SK-N-SH (cell line): ENCODE measurements around the gene TASP1. TPM values are rescaled to one million over a fixed set of nuclear protein-coding genes. Genes with fewer than 3 reads are reported as not detected.

Experiments
- CTCF ChIA-PET: fragments of 300-600, 350-600 bp; formaldehyde crosslinking; extraction: SDS; loops from one replicate; lab custom pipeline; 2021; lab: Yijun Ruan, JAX
- POLR2A ChIA-PET: fragments of 350-600 bp; sonication (Branson Sonifier 250); formaldehyde crosslinking; extraction: SDS; loops from one replicate; lab custom pipeline; 2020; ENCODE audit warnings: antibody characterized with exemption, inconsistent platforms; lab: Yijun Ruan, JAX
- DNase-seq: peaks from one replicate; pipeline ENCODE4 v3.0.0; 2012
- H2AFZ ChIP-seq: fragments of 200-600 bp; sonication (generic); 2 replicates; pipeline ENCODE4 v1.8.1; 2016; ENCODE audit warnings: antibody characterized with exemption, mild to moderate bottlenecking, low read depth
- H3F3A ChIP-seq: fragments of 200-600 bp; sonication (generic); replicated peaks from 2 replicates; pipeline ENCODE3; 2016; ENCODE audit warnings: antibody characterized with exemption, mild to moderate bottlenecking; ENCODE audit not compliant: insufficient read depth
- H3K27ac ChIP-seq, 2 experiments: fragments of 200-500 bp in 1 of 2; fragments of 200-600 bp in 1 of 2; sonication (Bioruptor generic) in 1 of 2; sonication (generic), shearing (Covaris generic) in 1 of 2; 2 replicates each; pipeline versions ENCODE4 v1.5.1 to v1.6.1; 2014 to 2016; ENCODE audit warnings: low read depth in 2 of 2, inconsistent platforms in 1 of 2, low read length in 1 of 2, mild to moderate bottlenecking in 1 of 2, mixed read lengths in 1 of 2
- H3K27me3 ChIP-seq: fragments of 200-600 bp; sonication (generic), shearing (Covaris generic); 2 replicates; pipeline ENCODE4 v1.6.1; 2016; ENCODE audit warnings: mixed run types; ENCODE audit not compliant: insufficient read depth
- H3K36me3 ChIP-seq, 2 experiments: fragments of 200-500 bp in 1 of 2; fragments of 200-600 bp in 1 of 2; sonication (Bioruptor generic) in 1 of 2; sonication (generic) in 1 of 2; replicated peaks in 1 of 2; 2 replicates each; pipeline versions ENCODE3 to v1.5.1; 2014 to 2016; ENCODE audit warnings: low read length in 1 of 2, mild to moderate bottlenecking in 1 of 2; ENCODE audit not compliant: insufficient read depth in 2 of 2, control insufficient read depth in 1 of 2
- H3K4me1 ChIP-seq, 2 experiments: fragments of 200-500 bp in 1 of 2; fragments of 200-600 bp in 1 of 2; sonication (Bioruptor generic) in 1 of 2; sonication (generic), shearing (Covaris generic) in 1 of 2; 2 replicates each; pipeline versions ENCODE4 v1.5.1 to v1.6.1; 2014 to 2016; ENCODE audit warnings: low read depth in 1 of 2, low read length in 1 of 2, mixed run types in 1 of 2; ENCODE audit not compliant: insufficient read depth in 2 of 2, control insufficient read depth in 1 of 2
- H3K4me2 ChIP-seq: fragments of 200-600 bp; sonication (generic), shearing (Covaris generic); 2 replicates; pipeline ENCODE4 v1.6.1; 2017; ENCODE audit warnings: mixed run types
- H3K4me3 ChIP-seq, 2 experiments: fragments of 200-500 bp in 1 of 2; fragments of 200-600 bp in 1 of 2; sonication (Bioruptor generic) in 1 of 2; sonication (generic), shearing (Covaris generic) in 1 of 2; 2 replicates each; pipeline versions ENCODE4 v1.5.1 to v1.8.1; 2014 to 2016; ENCODE audit warnings: low read depth in 2 of 2, inconsistent platforms in 1 of 2, low read length in 1 of 2, mild to moderate bottlenecking in 1 of 2, mixed read lengths in 1 of 2, moderate library complexity in 1 of 2
- H3K79me2 ChIP-seq: fragments of 200-600 bp; sonication (generic); 2 replicates; pipeline ENCODE4 v1.8.1; 2017; ENCODE audit warnings: mild to moderate bottlenecking; ENCODE audit not compliant: insufficient read depth
- H3K9ac ChIP-seq: fragments of 200-600 bp; sonication (generic); 2 replicates; pipeline ENCODE4 v1.6.1; 2017; ENCODE audit warnings: mixed run types
- H3K9me2 ChIP-seq: fragments of 200-600 bp; sonication (generic); 2 replicates; pipeline ENCODE4 v1.6.1; 2017; ENCODE audit warnings: mixed run types
- H3K9me3 ChIP-seq: fragments of 200-600 bp; sonication (generic); 2 replicates; pipeline ENCODE4 v1.6.1; 2017; ENCODE audit warnings: mixed run types, mild to moderate bottlenecking, moderate library complexity
- H4K20me1 ChIP-seq: fragments of 200-600 bp; sonication (generic); 2 replicates; pipeline ENCODE4 v1.6.1; 2017; ENCODE audit warnings: mild to moderate bottlenecking, mixed run types; ENCODE audit not compliant: insufficient read depth
- CHD2 ChIP-seq: fragments of 150-350 bp; IDR thresholded peaks from 2 replicates; pipeline ENCODE4 v1.6.1; 2018; ENCODE audit warnings: low read length; ENCODE audit not compliant: partially characterized antibody
- CTCF ChIP-seq: fragments of 200-600 bp; sonication (generic); IDR thresholded peaks from 2 replicates; pipeline ENCODE4 v1.6.1; 2017; ENCODE audit warnings: antibody characterized with exemption, mild to moderate bottlenecking, moderate library complexity
- ELF1 ChIP-seq: IDR thresholded peaks from 2 replicates; pipeline ENCODE4 v1.4.0; 2012
- FOSL2 ChIP-seq: IDR thresholded peaks from 2 replicates; pipeline ENCODE4 v1.4.0; 2012; ENCODE audit warnings: low read depth, mild to moderate bottlenecking, moderate library complexity, borderline replicate concordance
- FOXM1 ChIP-seq: IDR thresholded peaks from 2 replicates; pipeline ENCODE4 v1.4.0; 2012; ENCODE audit warnings: low read depth, mild to moderate bottlenecking
- GABPA ChIP-seq: IDR thresholded peaks from 2 replicates; pipeline ENCODE4 v1.4.0; 2012; ENCODE audit warnings: low read depth, mild to moderate bottlenecking
- GATA2 ChIP-seq: sonication (generic); formaldehyde crosslinking; IDR thresholded peaks from 2 replicates; pipeline ENCODE4 v1.5.0; 2020; ENCODE audit warnings: mild to moderate bottlenecking, missing genetic modification reagents
- JUND ChIP-seq: IDR thresholded peaks from 2 replicates; pipeline ENCODE4 v1.4.0; 2012
- NFIC ChIP-seq: IDR thresholded peaks from 2 replicates; pipeline ENCODE4 v1.4.0; 2012; ENCODE audit warnings: borderline replicate concordance
- PBX3 ChIP-seq: IDR thresholded peaks from 2 replicates; pipeline ENCODE4; 2012
- RXRA ChIP-seq: IDR thresholded peaks from 2 replicates; pipeline ENCODE4 v1.4.0; 2012; ENCODE audit warnings: low read depth, mild to moderate bottlenecking, borderline replicate concordance
- SIN3A ChIP-seq: IDR thresholded peaks from 2 replicates; pipeline ENCODE4 v1.6.1; 2012; ENCODE audit warnings: low read depth, mild to moderate bottlenecking, low read length, moderate library complexity, borderline replicate concordance
- SMC3 ChIP-seq: IDR thresholded peaks from 2 replicates; pipeline ENCODE4 v1.6.1; 2012; ENCODE audit warnings: low read depth, low read length, improper control_type of control experiment
- TCF12 ChIP-seq: IDR thresholded peaks from 2 replicates; pipeline ENCODE4 v1.4.0; 2012
- USF1 ChIP-seq: IDR thresholded peaks from 2 replicates; pipeline ENCODE4 v1.4.0; 2012; ENCODE audit warnings: low read depth, borderline replicate concordance
- WGBS: methylation state at CpG from one replicate; pipeline ENCODE4 v1.1.6; 2017; ENCODE audit warnings: low lambda C conversion rate; 5-methylcytosine and 5-hydroxymethylcytosine counted together
- polyA plus RNA-seq, 3 experiments: library from polyadenylated mRNA; depleted of rRNA; stranded (reverse); fragments of >200 nt; gene quantifications; 2 replicates each; pipeline ENCODE4 v1.2.3, GENCODE V29; 2012
- TF ChIP-seq, protein P1 (sequence below): IDR thresholded peaks from 2 replicates; pipeline ENCODE4 v1.6.1; 2012; ENCODE audit warnings: mild to moderate bottlenecking, low read depth, low read length, moderate library complexity

Gene TASP1
- polyA plus RNA-seq, 1 of the 3 experiments (the other 2 are of a cell fraction), result 5.9 TPM

GRCh38 chr20:13526551-13526950 lies 112.2 kb downstream of the TASP1 start:
- Histone ChIP-seq H3K4me3 (no peak overlapping the region), H3K27ac (no peak overlapping the region), H3K36me3 (peaks cover 9 to 10% of the 10 kb centered on the region in 2 experiments), H3K9me2 (no peaks in the 10 kb centered on the region), H3F3A (peaks cover 15% of the 10 kb centered on the region), H4K20me1 (no peaks in the 10 kb centered on the region), H3K27me3 (no peaks in the 10 kb centered on the region), H3K79me2 (no peaks in the 10 kb centered on the region), H3K4me1 (peaks cover 0 to 5% of the 10 kb centered on the region in 2 experiments; a peak in 2 of 4 replicates), H3K9ac (no peak overlapping the region), H3K9me3 (no peaks in the 10 kb centered on the region), H2AFZ (no peak overlapping the region)
- ChIA-PET CTCF (no interaction called here), POLR2A (no interaction called here)
- WGBS, result 98% methylated on average over 1 of the region's 1 CpG
- DNase-seq, result no peak
- no peak for TF ChIP-seq USF1
- TF ChIP-seq, protein P1, sequence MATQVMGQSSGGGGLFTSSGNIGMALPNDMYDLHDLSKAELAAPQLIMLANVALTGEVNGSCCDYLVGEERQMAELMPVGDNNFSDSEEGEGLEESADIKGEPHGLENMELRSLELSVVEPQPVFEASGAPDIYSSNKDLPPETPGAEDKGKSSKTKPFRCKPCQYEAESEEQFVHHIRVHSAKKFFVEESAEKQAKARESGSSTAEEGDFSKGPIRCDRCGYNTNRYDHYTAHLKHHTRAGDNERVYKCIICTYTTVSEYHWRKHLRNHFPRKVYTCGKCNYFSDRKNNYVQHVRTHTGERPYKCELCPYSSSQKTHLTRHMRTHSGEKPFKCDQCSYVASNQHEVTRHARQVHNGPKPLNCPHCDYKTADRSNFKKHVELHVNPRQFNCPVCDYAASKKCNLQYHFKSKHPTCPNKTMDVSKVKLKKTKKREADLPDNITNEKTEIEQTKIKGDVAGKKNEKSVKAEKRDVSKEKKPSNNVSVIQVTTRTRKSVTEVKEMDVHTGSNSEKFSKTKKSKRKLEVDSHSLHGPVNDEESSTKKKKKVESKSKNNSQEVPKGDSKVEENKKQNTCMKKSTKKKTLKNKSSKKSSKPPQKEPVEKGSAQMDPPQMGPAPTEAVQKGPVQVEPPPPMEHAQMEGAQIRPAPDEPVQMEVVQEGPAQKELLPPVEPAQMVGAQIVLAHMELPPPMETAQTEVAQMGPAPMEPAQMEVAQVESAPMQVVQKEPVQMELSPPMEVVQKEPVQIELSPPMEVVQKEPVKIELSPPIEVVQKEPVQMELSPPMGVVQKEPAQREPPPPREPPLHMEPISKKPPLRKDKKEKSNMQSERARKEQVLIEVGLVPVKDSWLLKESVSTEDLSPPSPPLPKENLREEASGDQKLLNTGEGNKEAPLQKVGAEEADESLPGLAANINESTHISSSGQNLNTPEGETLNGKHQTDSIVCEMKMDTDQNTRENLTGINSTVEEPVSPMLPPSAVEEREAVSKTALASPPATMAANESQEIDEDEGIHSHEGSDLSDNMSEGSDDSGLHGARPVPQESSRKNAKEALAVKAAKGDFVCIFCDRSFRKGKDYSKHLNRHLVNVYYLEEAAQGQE, result no peak
- TF ChIP-seq CTCF, result no peak
- no peak for TF ChIP-seq NFIC
- no peak for TF ChIP-seq GABPA
- TF ChIP-seq FOSL2, result no peak
- TF ChIP-seq, all 33 proteins: peak for 0
- no peak overlapping the region for H3K4me2 ChIP-seq

DNA sequence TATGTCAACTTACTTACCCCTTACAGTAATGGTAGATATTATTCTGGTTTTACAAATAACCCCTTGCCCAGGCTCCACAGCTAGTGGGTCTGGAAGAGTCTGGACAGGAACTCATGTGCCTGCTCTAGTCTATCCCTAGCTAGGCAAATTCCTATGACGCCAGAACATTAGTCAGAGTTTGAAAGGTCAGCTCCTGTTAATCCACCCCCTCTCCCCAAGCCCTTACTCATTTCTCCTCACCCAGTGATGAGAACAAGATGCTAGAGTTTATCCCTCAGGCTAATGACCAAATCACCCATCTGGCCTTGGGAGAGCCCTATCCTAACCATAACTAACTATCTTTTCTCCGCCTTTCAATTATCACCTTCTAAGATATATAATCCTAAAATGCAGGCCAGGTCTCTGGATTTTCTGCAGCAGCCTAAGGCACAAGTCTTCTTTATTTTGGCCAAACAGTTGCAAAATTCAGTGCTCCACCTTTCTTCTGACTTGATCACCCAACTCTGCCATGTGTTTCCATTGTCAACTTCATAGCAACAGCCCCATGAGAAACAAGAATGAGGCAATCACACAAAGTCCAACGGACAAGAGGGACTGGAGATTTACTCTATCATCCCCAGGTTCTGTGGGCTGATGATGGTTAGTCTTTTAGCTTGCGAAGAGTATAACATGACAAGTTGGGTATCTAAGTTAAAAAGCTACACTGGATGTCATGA lies 113.3 kb downstream of the TASP1 start:
- H3K4me3 ChIP-seq, result no peak overlapping the region
- H3K36me3 ChIP-seq, result peaks cover 9 to 10% of the 10 kb centered on the region in 2 experiments
- peaks cover 0 to 5% of the 10 kb centered on the region in 2 experiments; a peak in 2 of 4 replicates for H3K4me1 ChIP-seq
- H3K9ac ChIP-seq, result no peak overlapping the region
- no peaks in the 10 kb centered on the region for H3K9me2 ChIP-seq
- peak overlapping the region in 1 of 2 experiments; percentile 63; a peak in 2 of 4 replicates for H3K27ac ChIP-seq
- H3K79me2 ChIP-seq, result no peaks in the 10 kb centered on the region
- H2AFZ ChIP-seq, result no peak overlapping the region
- CTCF ChIA-PET, result interaction anchor here (1.6 kb wide), 1 partner anchor 21 kb away, joined by 7 read pairs; no protein-coding TSS in a partner anchor
- H3F3A ChIP-seq, result peaks cover 15% of the 10 kb centered on the region
- H4K20me1 ChIP-seq, result no peaks in the 10 kb centered on the region
- peak overlapping the region; percentile 43; the same call in 1 of the 2 replicates for H3K4me2 ChIP-seq
- POLR2A ChIA-PET, result no interaction called here
- no peaks in the 10 kb centered on the region for H3K9me3 ChIP-seq
- H3K27me3 ChIP-seq, result no peaks in the 10 kb centered on the region
- 55% methylated on average over 4 of the region's 4 CpGs for WGBS
- DNase-seq, result no peak
- TF ChIP-seq RXRA, result peak; percentile 81; the same call in 1 of the 2 replicates
- TF ChIP-seq GABPA, result no peak
- no peak for TF ChIP-seq FOXM1
- TF ChIP-seq GATA2 (CRISPR knock-in tag), result no peak
- TF ChIP-seq SIN3A, result no peak
- 0 out of 2 replicates have a peak, but pooled peaks have one; percentile 45 for TF ChIP-seq JUND
- TF ChIP-seq ELF1, result no peak
- TF ChIP-seq CHD2, result no peak
- 0 out of 2 replicates have a peak, but pooled peaks have one; percentile 37 for TF ChIP-seq PBX3
- TF ChIP-seq TCF12, result peak; percentile 70; the same call in 1 of the 2 replicates
- TF ChIP-seq SMC3, result no peak
- no peak for TF ChIP-seq CTCF
